HL-60/S4 treated with retinoic acid at 250 ng/mL for 4 days and 3 days (cell line): ENCODE measurements around the gene IL1RAPL2.

ENCODE experiments used
- in situ Hi-C: fragments of 300-500 bp; cut with MboI; formaldehyde crosslinking; loops from 2 replicates; pipeline ENCODE4 v1.7.0; 2022; ENCODE audit warnings: low sequenced_read_pairs

Gene IL1RAPL2

GRCh38 chrX:105260291-105261043 lies 694.5 kb downstream of the IL1RAPL2 start:
- in situ Hi-C loops: no loop called here

- in situ Hi-C loops: no loop called here
Measured at GRCh38 chrX:105263171-105263570, 697.2 kb downstream of the IL1RAPL2 start.

- in situ Hi-C loops: no loop called here
Measured at GRCh38 chrX:105263801-105264200, 697.8 kb downstream of the IL1RAPL2 start.

GRCh38 chrX:105265093-105265492 lies 699.1 kb downstream of the IL1RAPL2 start:
- in situ Hi-C loops: no loop called here

- in situ Hi-C loops: no loop called here
Measured at GRCh38 chrX:105266456-105266855, 700.5 kb downstream of the IL1RAPL2 start.

- in situ Hi-C loops: no loop called here
Measured at GRCh38 chrX:105267167-105267566, 701.2 kb downstream of the IL1RAPL2 start.

- in situ Hi-C loops: no loop called here
Measured at GRCh38 chrX:105269386-105269785, 703.4 kb downstream of the IL1RAPL2 start.

- in situ Hi-C loops: no loop called here
Measured at GRCh38 chrX:105273326-105273725, 707.3 kb downstream of the IL1RAPL2 start.

- in situ Hi-C loops: no loop called here
Measured at GRCh38 chrX:105274091-105274490, 708.1 kb downstream of the IL1RAPL2 start.

- in situ Hi-C loops: no loop called here
Measured at GRCh38 chrX:105277132-105277531, 711.1 kb downstream of the IL1RAPL2 start.

- in situ Hi-C loops: no loop called here
Measured at GRCh38 chrX:105282077-105282476, 716.1 kb downstream of the IL1RAPL2 start.

GRCh38 chrX:105297041-105297440 lies 731.0 kb downstream of the IL1RAPL2 start:
- in situ Hi-C loops: no loop called here

- in situ Hi-C loops: no loop called here
Measured at GRCh38 chrX:105299286-105299685, 733.3 kb downstream of the IL1RAPL2 start.

- in situ Hi-C loops: no loop called here
Measured at GRCh38 chrX:105302246-105302645, 736.2 kb downstream of the IL1RAPL2 start.

- in situ Hi-C loops: no loop called here
Measured at GRCh38 chrX:105307762-105308161, 741.8 kb downstream of the IL1RAPL2 start.

GRCh38 chrX:105313596-105313995 lies 747.6 kb downstream of the IL1RAPL2 start:
- in situ Hi-C loops: no loop called here

- in situ Hi-C loops: no loop called here
Measured at GRCh38 chrX:105314458-105314857, 748.5 kb downstream of the IL1RAPL2 start.

- in situ Hi-C loops: no loop called here
Measured at GRCh38 chrX:105315248-105315647, 749.2 kb downstream of the IL1RAPL2 start.

GRCh38 chrX:105317117-105317516 lies 751.1 kb downstream of the IL1RAPL2 start:
- in situ Hi-C loops: no loop called here

GRCh38 chrX:105323928-105324327 lies 757.9 kb downstream of the IL1RAPL2 start:
- in situ Hi-C loops: no loop called here

GRCh38 chrX:105328773-105329172 lies 762.8 kb downstream of the IL1RAPL2 start:
- in situ Hi-C loops: no loop called here

GRCh38 chrX:105331244-105331643 lies 765.2 kb downstream of the IL1RAPL2 start:
- in situ Hi-C loops: no loop called here

- in situ Hi-C loops: no loop called here
Measured at GRCh38 chrX:105347373-105347772, 781.4 kb downstream of the IL1RAPL2 start.
